Breast epithelium (tissue), 4 donors: ENCODE measurements around the gene MAP1LC3B. TPM values are rescaled to one million over a fixed set of nuclear protein-coding genes. Genes with fewer than 3 reads are reported as not detected.

Experiments
- DNase-seq, 2 donors: peaks; one replicate each; pipeline ENCODE4 v3.0.0-alpha.2; 2019; ENCODE audit warnings: low spot score in 2 of 2
- H3K27ac ChIP-seq, 2 donors: fragments of 200-600 bp; sonication (generic) in 1 of 2; one replicate each; pipeline ENCODE4 v1.5.1; 2016 to 2019; ENCODE audit warnings: mild to moderate bottlenecking in 1 of 2
- H3K27me3 ChIP-seq, 2 donors: fragments of 200-600 bp; sonication (generic) in 1 of 2; one replicate each; pipeline versions ENCODE4 v1.5.1 to v1.6.0; 2017 to 2019; ENCODE audit warnings: control low read depth in 1 of 2, mild to moderate bottlenecking in 1 of 2
- H3K36me3 ChIP-seq: fragments of 200-600 bp; one replicate; pipeline ENCODE4 v1.5.1; 2019
- H3K4me1 ChIP-seq, 2 donors: fragments of 200-600 bp; sonication (generic); one replicate each; pipeline ENCODE4 v1.5.1; 2016 to 2019; ENCODE audit warnings: control low read depth in 1 of 2
- H3K4me3 ChIP-seq, 3 donors: fragments of 200-600 bp; sonication (generic); 1 replicate in 2 of 3; 2 replicates in 1 of 3; pipeline ENCODE4 v1.5.1; 2016 to 2019; ENCODE audit warnings: mild to moderate bottlenecking in 3 of 3, moderate library complexity in 2 of 3
- H3K9me3 ChIP-seq, 2 donors: fragments of 200-600 bp; sonication (generic) in 1 of 2; one replicate each; pipeline ENCODE4 v1.5.1; 2016 to 2019; ENCODE audit warnings: control low read depth in 1 of 2
- POLR2A ChIP-seq: fragments of 450-650 bp; IDR thresholded peaks from one replicate; pipeline ENCODE4 v1.6.1; 2016; ENCODE audit warnings: antibody characterized with exemption, mild to moderate bottlenecking, moderate library complexity
- POLR2AphosphoS5 ChIP-seq, 3 donors: sonication (generic); formaldehyde crosslinking; IDR thresholded peaks; one replicate each; pipeline ENCODE4 v1.6.1; 2017; ENCODE audit warnings: antibody characterized with exemption in 3 of 3
- intact Hi-C: fragments of 100-400 bp; cut with DNase I; formaldehyde crosslinking; loops from one replicate; pipeline ENCODE4 v1.15.1; 2023; ENCODE audit warnings: low total_unique reads
- total RNA-seq, 3 donors: library from RNA; depleted of rRNA; stranded (reverse); fragments of >200 nt; gene quantifications; one replicate each; pipeline ENCODE4 v1.1.0, GENCODE V29; 2016
- TF ChIP-seq, protein P1 (sequence below), 3 donors: fragments of 450-650 bp; IDR thresholded peaks; one replicate each; pipeline ENCODE4 v1.5.1; 2016 to 2017; ENCODE audit warnings: antibody characterized with exemption in 3 of 3, mild to moderate bottlenecking in 3 of 3, moderate library complexity in 3 of 3

The MAP1LC3B gene
- total RNA-seq, 3 donors from 2014 or later: 58.0 to 72.3 (median 69.1) TPM

DNA sequence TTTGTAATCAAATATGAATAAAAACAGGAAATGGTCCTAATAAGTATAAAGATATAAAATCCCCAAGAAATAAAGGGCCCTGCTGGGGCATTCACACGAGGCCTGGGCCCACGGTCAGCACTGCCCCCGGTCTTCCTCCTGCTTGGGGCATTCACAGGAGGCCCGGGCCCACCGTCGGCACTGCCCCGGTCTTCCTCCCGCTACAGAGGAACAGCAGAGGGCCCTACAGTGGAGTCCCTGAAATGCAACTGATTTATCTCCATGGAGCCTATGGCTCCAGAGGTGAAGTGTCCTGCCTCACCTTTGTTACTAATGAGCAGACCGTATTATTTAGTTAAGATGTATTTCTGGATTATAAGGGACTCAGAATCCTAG, 46.5 kb downstream of the MAP1LC3B start:
- Histone ChIP-seq H3K9me3 (no peaks in the 10 kb centered on the region), H3K27me3 (no peaks in the 10 kb centered on the region), H3K36me3 (no peaks in the 10 kb centered on the region), H3K4me3 (no peak overlapping the region), H3K4me1 (no peaks in the 10 kb centered on the region), H3K27ac (no peak overlapping the region)
- intact Hi-C loops: no loop called here
- DNase-seq: no peak
- TF ChIP-seq, protein P1, sequence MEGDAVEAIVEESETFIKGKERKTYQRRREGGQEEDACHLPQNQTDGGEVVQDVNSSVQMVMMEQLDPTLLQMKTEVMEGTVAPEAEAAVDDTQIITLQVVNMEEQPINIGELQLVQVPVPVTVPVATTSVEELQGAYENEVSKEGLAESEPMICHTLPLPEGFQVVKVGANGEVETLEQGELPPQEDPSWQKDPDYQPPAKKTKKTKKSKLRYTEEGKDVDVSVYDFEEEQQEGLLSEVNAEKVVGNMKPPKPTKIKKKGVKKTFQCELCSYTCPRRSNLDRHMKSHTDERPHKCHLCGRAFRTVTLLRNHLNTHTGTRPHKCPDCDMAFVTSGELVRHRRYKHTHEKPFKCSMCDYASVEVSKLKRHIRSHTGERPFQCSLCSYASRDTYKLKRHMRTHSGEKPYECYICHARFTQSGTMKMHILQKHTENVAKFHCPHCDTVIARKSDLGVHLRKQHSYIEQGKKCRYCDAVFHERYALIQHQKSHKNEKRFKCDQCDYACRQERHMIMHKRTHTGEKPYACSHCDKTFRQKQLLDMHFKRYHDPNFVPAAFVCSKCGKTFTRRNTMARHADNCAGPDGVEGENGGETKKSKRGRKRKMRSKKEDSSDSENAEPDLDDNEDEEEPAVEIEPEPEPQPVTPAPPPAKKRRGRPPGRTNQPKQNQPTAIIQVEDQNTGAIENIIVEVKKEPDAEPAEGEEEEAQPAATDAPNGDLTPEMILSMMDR (IDR thresholded peaks at IDR 0.05): no peak
- TF ChIP-seq POLR2A (no peak), POLR2AphosphoS5 (IDR thresholded peaks at IDR 0.05) (no peak)

DNA sequence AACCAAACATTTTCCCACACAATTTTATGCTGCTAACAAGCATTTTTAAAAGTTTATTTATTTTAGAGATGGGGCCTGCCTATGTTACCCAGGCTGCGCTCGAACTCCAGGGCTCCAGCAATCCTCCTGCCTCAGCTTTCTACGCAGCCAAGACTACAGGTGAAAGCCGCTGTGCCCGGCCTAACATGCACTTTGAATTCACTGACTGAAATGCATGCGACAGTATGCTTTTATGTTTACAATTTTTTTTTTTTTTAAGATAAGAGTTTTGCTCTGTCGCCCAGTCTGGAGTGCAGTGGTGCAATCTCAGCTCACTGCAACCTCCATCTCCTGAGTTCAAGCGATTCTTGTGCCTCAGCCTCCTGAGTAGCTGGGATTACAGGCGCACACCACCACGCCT, 47.8 kb downstream of the MAP1LC3B start:
- no peak for DNase-seq

DNA sequence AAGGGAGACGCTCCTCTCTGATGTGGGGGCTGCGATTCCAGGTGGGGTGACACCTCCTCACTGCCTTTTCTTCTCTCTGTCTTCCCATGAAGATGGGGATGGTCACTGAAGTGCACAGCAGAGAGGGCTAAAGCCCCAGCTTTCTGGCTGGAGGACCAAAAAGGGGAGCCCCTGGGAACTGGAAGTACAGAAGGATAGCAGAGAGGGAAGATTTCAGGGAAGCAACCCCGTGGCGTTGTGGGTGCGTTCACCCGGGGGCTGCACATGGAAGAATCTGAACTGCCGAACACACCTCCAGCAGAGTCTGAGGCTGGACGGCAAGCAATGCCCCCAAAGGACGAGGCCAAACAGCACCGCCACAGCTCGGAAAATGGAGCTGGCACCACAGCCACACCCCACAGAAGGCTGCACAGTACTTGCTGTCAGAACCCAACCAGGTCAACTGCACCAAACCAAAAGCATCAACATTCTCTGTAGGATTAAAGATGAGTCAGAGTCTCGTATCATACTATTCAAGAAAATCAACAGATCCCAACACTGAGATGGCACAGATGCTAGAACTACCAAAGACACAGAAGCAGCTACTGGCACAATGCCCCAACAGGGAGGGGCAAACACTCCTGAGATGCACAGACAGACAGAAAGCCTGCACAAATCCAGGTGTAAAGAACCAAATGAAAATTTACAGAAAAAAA, 49.9 kb downstream of the MAP1LC3B start:
- Histone ChIP-seq H3K36me3 (no peaks in the 10 kb centered on the region), H3K4me1 (no peaks in the 10 kb centered on the region), H3K4me3 (no peak overlapping the region), H3K9me3 (no peaks in the 10 kb centered on the region), H3K27me3 (no peaks in the 10 kb centered on the region), H3K27ac (no peak overlapping the region)
- no peak for DNase-seq
- intact Hi-C loops: no loop called here
- no peak for TF ChIP-seq POLR2AphosphoS5 (IDR thresholded peaks at IDR 0.05)
- TF ChIP-seq, protein P1 (IDR thresholded peaks at IDR 0.05): no peak
- TF ChIP-seq POLR2A: no peak

More for the DNA sequence above, 47.8 kb downstream of the MAP1LC3B start:
- intact Hi-C loops: no loop called here
- H3K4me3 ChIP-seq: no peak overlapping the region
- H3K9me3 ChIP-seq: no peaks in the 10 kb centered on the region
- H3K27me3 ChIP-seq: no peaks in the 10 kb centered on the region
- H3K36me3 ChIP-seq: no peaks in the 10 kb centered on the region
- H3K27ac ChIP-seq: no peak overlapping the region
- TF ChIP-seq, protein P1 (IDR thresholded peaks at IDR 0.05): no peak
- no peak for TF ChIP-seq POLR2A
- TF ChIP-seq POLR2AphosphoS5 (IDR thresholded peaks at IDR 0.05): no peak
- no peaks in the 10 kb centered on the region for H3K4me1 ChIP-seq

DNA sequence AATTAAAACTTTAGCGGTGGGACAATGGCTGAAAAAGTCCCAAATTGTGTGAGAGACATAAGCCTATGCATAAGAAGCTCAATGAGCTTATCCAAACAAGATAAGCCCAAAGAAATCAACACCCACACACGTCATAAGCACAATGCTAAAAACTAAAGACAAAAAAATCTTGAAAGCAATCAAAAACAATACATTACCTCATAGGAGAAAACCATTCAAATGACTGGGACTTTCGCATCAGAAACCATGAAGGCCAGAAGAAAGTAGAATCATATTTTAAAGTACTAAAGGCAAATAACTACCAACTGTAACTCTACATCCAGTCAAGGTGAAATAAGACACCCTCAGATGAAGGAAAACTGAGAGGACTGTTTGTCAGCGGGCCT, 50.4 kb downstream of the MAP1LC3B start:
- TF ChIP-seq, protein P1 (IDR thresholded peaks at IDR 0.05): no peak
- no peak for TF ChIP-seq POLR2AphosphoS5 (IDR thresholded peaks at IDR 0.05)
- TF ChIP-seq POLR2A: no peak
- Histone ChIP-seq H3K36me3 (no peaks in the 10 kb centered on the region), H3K4me3 (no peak overlapping the region), H3K4me1 (no peaks in the 10 kb centered on the region), H3K27ac (no peak overlapping the region), H3K9me3 (no peaks in the 10 kb centered on the region), H3K27me3 (no peaks in the 10 kb centered on the region)
- no peak for DNase-seq
- intact Hi-C loops: no loop called here

DNA sequence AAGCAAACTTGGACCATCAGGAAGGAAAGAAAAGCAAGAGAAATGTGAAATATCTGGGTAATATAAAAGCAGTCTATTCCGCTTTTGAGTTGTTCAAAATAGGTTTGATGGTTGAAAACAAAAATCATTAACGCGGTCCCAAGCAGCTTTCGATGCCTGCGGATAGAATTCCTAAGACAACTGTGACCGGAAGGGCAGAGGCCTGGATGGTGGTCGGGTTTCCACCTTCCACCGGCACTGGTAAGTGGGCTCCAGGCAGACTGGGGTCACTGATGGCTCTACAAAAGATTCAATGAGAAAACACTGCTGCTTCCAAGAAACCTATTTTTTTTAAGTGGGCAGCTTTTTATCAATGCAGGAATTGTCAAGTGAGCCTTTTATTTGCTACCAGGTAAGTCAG, 50.9 kb downstream of the MAP1LC3B start:
- Histone ChIP-seq H3K36me3 (no peaks in the 10 kb centered on the region), H3K27ac (no peak overlapping the region), H3K4me3 (no peak overlapping the region), H3K4me1 (no peaks in the 10 kb centered on the region), H3K9me3 (no peaks in the 10 kb centered on the region), H3K27me3 (no peaks in the 10 kb centered on the region)
- DNase-seq: no peak
- intact Hi-C loops: no loop called here
- no peak for TF ChIP-seq POLR2A
